SK-N-SH treated with all-trans-retinoic acid at 6 μM for 48 hours (cell line): Measurements from ENCODE around the gene ALPP.

Experiments
- CREB5 ChIP-seq: fragments of 250-450 bp; sonication (Bioruptor Pico); IDR thresholded peaks from 2 replicates; pipeline ENCODE4 v1.5.1; 2020; ENCODE audit warnings: low read depth, mild to moderate bottlenecking, moderate library complexity
- CSDC2 ChIP-seq: fragments of 250-450 bp; sonication (Bioruptor Pico); IDR thresholded peaks from 2 replicates; pipeline ENCODE4 v1.5.0; 2020; ENCODE audit warnings: mild to moderate bottlenecking, moderate library complexity
- CSRNP3 ChIP-seq: fragments of 250-450 bp; sonication (Bioruptor Pico); IDR thresholded peaks from 2 replicates; pipeline ENCODE4 v1.5.1; 2021; ENCODE audit warnings: mild to moderate bottlenecking, moderate library complexity
- ESRRG ChIP-seq: fragments of 250-450 bp; sonication (Bioruptor Pico); IDR thresholded peaks from 2 replicates; pipeline ENCODE4 v1.6.1; 2021; ENCODE audit warnings: mild to moderate bottlenecking
- PATZ1 ChIP-seq: fragments of 250-450 bp; sonication (Bioruptor Pico); IDR thresholded peaks from 2 replicates; pipeline ENCODE4 v1.8.0; 2020; ENCODE audit warnings: mild to moderate bottlenecking, moderate library complexity, borderline replicate concordance
- PPARA ChIP-seq: fragments of 250-450 bp; sonication (Bioruptor Pico); IDR thresholded peaks from 2 replicates; pipeline ENCODE4 v1.5.0; 2020; ENCODE audit warnings: mild to moderate bottlenecking, borderline replicate concordance
- RARB ChIP-seq: fragments of 250-450 bp; sonication (Bioruptor Pico); IDR thresholded peaks from 2 replicates; pipeline ENCODE4 v1.8.0; 2021; ENCODE audit warnings: mild to moderate bottlenecking, moderate library complexity
- TSHZ2 ChIP-seq: fragments of 250-450 bp; sonication (Bioruptor Pico); IDR thresholded peaks from 2 replicates; pipeline ENCODE4 v1.5.0; 2020; ENCODE audit warnings: mild to moderate bottlenecking, moderate library complexity
- ZFP3 ChIP-seq: fragments of 250-450 bp; sonication (Bioruptor Pico); IDR thresholded peaks from 2 replicates; pipeline ENCODE4 v1.5.0; 2020; ENCODE audit warnings: mild to moderate bottlenecking, moderate library complexity
- ZNF70 ChIP-seq: fragments of 450-650 bp; formaldehyde crosslinking; IDR thresholded peaks from 2 replicates; pipeline ENCODE4 v1.5.0; 2020; ENCODE audit warnings: mild to moderate bottlenecking, moderate library complexity

GRCh38 chr2:232369126-232369951 lies 9.2 kb upstream of the ALPP start:
- TF ChIP-seq PATZ1 (CRISPR knock-in tag) (no peak), CREB5 (CRISPR knock-in tag) (no peak), RARB (CRISPR knock-in tag) (no peak), ZNF70 (no peak), ZFP3 (no peak), TSHZ2 (CRISPR knock-in tag) (no peak), ESRRG (CRISPR knock-in tag) (no peak), CSDC2 (CRISPR knock-in tag) (no peak), CSRNP3 (CRISPR knock-in tag) (no peak), PPARA (CRISPR knock-in tag) (no peak)
